HL-60 (cell line): ENCODE measurements around the gene PLA2G3.

ENCODE experiments used
- CTCF ChIP-seq: IDR thresholded peaks from one replicate; pipeline ENCODE4 v1.5.1; 2011; ENCODE audit warnings: low read length, control low read depth, inconsistent platforms; ENCODE audit not compliant: insufficient read depth
- GABPA ChIP-seq: IDR thresholded peaks from 2 replicates; pipeline ENCODE4 v1.6.1; 2012; ENCODE audit warnings: low read depth
- POLR2AphosphoS5 ChIP-seq: IDR thresholded peaks from 2 replicates; pipeline ENCODE4 v1.6.1; 2012; ENCODE audit warnings: low read depth
- REST ChIP-seq: IDR thresholded peaks from 2 replicates; pipeline ENCODE4 v1.6.1; 2012; ENCODE audit warnings: low read depth; ENCODE audit not compliant: insufficient replicate concordance
- SPI1 ChIP-seq: IDR thresholded peaks from 2 replicates; pipeline ENCODE4 v1.6.1; 2012; ENCODE audit warnings: low read depth, mild to moderate bottlenecking, borderline replicate concordance

GRCh38 chr22:31105282-31105929 lies 34.9 kb downstream of the PLA2G3 start:
- TF ChIP-seq POLR2AphosphoS5: no peak
- TF ChIP-seq CTCF: no peak
- TF ChIP-seq GABPA: no peak
- no peak for TF ChIP-seq REST
- TF ChIP-seq SPI1: no peak
